Stimulated activated CD8-positive, alpha-beta memory T cell treated with anti-CD3 and anti-CD28 coated beads, Interleukin-15, amount 100 ng/mL, for 48 hours (primary cell): Measurements from ENCODE around the gene SELENOO.

Experiments used
- DNase-seq, 2 donors: peaks; one replicate each; pipeline ENCODE4 v3.0.0-alpha.2; 2020; ENCODE audit warnings: low read depth in 2 of 2

Gene SELENOO

DNA sequence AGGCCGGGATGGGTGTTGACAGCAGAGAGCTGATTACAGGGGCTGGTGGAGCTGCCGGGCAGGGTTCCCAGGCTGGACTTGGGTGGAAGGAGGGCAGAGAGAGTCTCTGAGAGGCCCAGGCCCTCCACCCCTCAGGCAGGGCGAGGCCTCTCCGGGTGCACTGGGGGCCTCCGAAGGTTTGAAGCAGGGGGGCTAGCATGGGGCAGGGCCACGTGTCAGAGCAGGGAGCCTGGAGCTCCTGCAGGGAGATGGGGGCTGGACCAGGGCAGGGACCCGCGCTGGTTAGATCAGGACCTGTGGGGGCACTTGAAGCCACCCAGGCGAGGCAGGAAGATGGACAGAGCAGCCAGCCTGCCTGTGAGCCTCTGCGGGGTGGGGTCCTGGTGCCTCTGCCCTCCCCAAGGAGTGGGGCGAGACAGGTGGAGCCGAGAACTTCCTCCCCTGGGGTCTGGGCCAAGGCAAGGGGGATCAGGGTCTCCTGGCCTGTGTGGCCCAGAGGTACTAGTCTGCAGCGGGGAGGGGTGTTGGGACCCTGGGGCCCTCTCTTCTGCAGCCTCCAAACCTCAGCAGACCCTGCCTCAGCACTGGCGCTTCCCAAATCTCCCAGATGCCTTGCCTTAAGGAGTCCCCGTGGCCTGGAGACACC, 29.4 kb upstream of the SELENOO start:
- no peak for DNase-seq

DNA sequence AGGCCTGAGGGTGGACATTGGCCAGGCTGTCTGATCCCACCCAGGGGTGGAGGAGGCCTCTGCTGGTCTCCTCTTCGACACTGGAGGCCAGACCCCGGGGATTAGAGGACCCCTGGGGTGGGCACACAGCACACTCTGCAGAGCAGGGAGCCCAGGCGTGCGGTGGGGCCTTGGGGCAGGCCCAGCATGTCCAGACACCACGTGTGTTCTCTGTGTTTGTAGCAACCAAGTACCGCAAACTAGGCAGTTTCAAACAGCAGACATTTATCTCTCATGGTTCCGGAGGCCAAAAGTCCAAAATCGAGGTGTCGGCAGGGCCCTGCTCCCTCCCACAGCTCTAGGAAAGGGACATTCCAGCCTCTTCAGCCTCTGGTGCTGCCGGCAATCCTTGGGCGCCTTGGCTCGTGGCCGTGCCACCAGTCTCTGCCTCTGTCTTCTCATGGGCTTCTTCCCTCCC, 28.8 kb upstream of the SELENOO start:
- DNase-seq = no peak

DNA sequence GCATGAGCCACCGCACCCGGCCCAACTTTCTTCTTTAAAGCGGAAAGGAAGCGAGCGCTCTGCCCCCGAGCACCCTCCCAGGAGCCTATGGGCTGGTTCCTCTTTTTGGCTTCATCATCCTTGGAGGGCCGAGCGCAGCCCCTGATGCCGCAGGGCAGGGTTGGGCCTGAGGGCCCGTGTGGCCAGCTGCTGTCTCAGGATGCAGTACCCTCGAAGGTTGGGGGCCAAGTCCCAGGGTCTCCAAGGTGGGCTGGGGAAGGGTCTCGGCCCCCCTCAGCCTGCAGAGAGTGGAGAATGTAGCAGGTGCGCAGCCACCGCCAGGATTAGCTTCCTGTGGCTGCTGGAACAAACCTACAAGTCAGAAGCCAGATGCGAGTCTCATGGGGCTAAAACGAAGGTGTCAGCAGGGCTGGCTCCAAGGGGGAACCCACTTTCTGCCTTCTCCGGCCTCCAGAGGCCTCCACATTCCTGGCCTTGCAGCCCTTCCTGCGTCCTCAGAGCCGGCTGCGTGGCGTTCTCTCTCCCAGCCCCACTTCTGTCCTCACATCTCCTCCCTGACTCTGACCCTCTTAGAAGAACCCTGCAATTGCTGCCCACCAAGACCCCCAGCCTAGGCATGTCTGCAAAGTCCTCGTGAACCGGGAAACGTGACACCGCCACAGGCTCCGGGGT, 27.4 kb upstream of the SELENOO start:
- DNase-seq = no peak

DNA sequence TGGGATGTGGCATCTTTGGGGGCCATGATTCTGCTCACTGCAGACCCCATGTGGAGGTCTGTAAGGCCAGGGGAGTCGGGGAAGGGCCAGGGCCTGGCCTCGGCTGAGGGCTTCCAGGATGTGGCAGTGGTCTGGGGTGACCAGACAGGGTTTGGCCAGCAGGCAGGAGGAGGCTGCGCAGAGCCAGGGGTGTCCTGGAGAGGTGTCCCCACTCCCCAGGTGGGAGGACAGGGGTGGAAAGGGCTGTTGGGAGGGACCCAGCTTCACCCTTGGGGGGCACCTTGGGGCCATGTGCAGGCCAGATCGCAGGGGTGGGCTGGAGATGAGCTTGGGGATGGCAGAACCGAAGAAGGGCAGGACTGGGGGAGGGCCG, 26.8 kb upstream of the SELENOO start:
- no peak for DNase-seq

DNA sequence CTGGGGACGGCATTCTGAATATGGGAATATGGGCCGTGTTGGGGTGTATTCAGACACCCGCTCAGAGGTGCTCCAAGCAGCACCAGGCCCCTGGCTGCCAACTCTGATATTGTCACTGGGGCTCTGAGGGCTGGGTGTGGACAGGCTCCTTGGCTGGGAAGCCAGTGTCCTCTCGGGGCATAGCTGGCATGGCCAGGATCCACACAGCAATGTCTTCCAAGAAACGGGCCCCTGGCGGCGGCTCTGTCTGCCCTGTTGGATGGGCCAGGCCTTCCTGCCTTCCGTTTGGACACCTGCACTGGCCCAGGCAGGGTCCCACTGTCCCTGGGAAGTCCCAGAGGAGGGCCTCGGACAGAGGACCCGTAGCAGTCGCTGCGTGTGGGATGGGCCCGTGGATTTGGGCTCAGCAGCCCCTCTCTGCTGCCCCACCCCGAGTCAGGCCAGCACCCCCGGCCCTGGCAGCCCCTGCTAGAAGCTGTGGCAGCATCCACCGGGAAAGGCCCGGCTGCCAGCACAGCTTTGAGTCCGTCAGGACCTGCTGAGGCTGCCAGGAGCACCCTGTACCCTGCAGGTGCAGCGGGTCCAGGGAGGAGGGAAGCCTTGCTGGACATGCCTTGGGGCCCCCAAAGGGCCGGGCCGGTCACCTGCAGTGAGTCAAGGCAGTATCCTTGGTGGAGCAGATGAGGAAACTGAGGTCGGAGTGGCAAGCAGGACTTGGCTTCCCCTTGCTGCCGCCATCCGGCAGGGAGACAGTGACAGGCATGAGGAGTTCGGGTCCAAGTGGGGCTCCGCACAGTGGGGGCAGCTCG, 26.2 kb upstream of the SELENOO start:
- no peak for DNase-seq

DNA sequence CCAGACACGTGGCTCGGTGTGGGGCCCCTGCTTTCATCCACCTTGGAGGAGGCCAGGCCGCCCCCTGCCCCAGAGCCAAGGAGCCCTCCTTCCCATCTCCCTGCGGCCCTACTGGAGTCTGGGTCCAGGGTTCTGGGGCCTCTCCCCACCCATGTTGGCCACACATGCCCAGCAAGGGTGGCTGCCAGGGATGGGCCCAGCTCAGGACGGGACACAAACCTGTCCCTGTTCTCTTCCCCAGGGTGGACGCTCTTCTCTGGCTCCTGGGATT, 25.7 kb upstream of the SELENOO start:
- no peak for DNase-seq

DNA sequence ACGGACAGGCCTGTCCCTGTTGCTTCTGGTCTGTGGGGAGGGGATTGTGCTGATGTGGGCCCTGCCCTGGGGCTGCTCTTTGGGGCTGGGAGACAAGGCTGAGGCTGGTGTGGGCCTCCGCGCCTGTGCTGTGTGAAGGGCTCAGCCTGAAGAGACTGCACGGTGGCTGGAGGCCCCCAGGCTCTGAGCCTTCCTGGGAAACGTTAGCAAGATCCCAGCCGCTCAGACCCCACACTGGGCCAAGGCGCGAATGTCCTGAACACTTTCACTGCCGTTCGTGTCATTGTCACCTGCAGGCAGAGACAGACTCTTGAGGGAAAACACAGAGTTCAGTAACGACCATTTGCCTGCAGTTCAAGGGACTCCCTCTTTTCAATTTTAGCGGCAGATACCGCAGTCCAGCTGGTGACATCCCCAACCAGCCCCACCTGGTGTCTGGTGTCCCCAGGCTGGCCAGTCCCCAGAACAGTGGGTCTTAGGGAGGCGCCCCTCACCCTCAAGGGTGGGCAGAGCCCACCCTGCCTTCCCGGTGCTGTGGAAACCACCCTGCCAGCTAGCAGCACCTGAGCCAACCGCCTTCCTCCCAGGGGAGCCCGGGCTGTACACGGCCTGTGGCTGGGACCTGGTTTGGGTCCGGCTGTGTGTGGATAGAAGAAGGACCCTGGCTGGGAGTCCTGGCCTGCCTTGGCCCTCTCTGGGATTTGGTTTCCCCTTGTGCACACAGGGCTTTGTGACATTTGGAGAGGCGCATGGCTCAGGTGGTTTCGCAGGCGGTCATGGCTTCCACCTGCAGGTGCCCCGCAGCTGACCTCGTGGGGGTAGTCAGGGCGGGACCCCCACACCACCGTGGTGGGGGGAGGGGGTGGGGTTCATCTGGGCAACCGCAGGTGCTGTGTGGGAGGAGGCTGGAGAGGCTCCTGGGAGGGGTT, 24.6 kb upstream of the SELENOO start:
- DNase-seq = no peak

DNA sequence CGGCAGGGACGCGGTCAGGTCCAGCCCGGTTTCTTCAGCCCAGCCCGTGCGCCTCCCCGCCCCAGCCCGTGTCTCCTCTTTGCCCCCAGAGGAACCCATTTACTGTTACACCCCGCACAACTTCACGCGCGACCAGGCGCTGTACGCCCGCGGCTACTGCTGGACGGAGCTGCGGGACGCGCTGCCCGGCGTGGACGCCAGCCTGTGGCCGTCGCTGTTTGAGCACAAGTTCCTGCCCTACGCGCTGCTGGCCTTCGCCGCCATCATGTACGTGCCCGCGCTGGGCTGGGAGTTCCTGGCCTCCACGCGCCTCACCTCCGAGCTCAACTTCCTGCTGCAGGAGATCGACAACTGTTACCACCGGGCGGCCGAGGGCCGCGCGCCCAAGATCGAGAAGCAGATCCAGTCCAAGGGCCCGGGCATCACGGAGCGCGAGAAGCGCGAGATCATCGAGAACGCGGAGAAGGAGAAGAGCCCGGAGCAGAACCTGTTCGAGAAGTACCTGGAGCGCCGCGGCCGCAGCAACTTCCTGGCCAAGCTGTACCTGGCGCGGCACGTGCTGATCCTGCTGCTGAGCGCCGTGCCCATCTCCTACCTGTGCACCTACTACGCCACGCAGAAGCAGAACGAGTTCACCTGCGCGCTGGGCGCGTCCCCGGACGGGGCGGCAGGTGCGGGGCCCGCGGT, 23.8 kb upstream of the SELENOO start:
- DNase-seq = no peak

DNA sequence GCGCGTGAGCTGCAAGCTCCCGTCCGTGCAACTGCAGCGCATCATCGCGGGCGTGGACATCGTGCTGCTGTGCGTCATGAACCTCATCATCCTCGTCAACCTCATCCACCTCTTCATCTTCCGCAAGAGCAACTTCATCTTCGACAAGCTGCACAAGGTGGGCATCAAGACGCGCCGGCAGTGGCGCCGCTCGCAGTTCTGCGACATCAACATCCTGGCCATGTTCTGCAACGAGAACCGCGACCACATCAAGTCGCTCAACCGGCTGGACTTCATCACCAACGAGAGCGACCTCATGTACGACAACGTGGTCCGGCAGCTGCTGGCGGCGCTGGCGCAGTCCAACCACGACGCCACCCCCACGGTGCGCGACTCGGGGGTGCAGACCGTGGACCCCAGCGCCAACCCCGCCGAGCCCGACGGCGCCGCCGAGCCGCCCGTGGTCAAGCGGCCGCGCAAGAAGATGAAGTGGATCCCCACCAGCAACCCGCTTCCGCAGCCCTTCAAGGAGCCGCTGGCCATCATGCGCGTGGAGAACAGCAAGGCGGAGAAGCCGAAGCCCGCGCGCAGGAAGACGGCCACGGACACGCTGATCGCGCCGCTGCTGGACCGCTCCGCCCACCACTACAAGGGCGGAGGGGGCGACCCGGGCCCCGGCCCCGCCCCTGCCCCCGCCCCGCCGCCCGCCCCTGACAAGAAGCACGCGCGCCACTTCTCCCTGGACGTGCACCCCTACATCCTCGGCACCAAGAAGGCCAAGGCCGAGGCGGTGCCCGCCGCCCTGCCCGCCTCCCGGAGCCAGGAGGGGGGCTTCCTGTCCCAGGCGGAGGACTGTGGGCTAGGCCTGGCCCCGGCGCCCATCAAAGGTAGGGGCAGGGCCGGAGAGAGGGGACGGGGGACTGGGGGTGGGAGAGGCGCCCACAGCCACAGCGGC, 23.0 kb upstream of the SELENOO start:
- no peak for DNase-seq

- DNase-seq = no peak
These were observed 22.3 kb upstream of the SELENOO start for GRCh38 chr22:50178471-50178864.

- no peak for DNase-seq
These were observed 21.6 kb upstream of the SELENOO start for GRCh38 chr22:50178871-50179869.

DNA sequence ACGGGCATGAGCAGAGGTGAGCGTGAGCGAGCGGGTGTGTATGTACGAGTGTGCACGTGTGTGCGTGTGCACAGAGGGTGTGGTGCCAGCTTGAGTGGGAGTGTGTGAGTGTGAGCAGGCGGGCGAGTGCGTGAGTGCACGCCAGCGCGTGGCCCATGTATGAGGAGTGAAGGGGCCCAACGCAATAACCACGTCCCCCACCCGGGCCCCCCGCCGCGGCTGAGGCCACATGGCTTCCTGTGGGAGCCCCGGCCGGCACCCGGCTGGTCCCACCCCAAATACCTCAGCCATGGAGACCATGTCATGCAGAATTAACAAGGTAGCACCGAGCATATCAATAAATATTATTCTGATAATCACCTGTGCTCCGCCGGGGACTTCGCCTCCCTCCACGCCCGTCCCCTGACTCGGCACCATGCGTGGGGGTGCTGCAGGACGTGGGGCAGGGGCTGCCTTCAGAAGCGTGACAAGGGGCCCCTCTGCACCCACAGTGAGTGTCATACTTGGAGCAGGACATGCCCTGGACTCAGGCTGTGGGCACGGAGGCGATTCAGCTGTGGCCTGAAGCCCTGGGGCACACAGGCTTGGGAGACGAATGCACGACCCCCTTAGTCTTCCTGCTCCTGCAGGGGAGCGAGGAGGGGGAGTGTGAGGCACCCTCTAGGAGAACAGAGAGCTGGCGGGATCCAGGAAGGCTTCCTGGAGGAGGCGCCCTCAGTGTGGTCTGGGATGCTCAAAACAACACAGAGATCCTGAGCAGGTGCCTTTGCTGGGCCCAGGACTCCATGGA, 20.7 kb upstream of the SELENOO start:
- no peak for DNase-seq

GRCh38 chr22:50180727-50181521, 19.9 kb upstream of the SELENOO start:
- DNase-seq = no peak

GRCh38 chr22:50182176-50183081, 18.4 kb upstream of the SELENOO start:
- no peak for DNase-seq

DNA sequence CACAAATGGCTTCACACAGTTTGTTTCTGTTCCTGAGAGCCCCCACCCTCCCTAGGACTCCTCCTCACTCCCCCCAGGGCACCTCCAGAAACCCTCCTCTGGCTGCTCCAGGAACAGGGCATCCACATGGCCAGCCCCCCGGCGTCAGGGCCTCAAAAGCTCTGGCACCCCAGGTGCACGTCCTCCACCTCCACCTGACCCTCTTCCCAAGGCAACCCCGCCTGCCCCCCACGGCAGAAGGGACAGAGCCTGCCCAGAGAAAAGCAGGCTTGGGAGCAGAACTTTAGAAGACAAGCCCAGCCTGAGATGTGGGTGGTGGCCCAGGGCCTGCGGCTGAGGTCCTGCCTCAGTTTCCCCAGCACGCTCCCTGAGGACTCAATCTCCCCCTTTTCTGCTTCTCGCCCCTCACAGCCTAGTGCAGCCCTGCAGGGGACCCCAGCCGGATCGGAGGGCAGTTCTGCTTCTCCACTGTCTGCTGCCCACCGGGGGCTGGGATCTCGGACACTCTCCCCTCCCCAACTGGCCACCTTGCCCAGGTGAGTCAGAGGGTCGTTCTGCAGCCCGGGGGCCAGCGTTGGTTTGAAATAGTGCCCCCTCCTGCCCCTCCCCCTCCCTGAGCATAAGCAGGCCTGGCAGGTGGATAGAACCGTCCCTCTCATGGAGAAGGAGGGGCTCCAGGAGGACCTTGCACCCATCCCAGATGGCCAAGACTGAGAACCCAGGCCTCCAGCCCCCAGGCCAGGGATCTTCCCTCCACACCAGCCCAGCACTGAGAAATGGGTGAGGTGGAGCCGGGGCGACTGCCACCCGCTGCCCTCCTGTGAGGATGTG, 17.5 kb upstream of the SELENOO start:
- DNase-seq = no peak
